ENCODE data around the gene CACNA1I. TPM values are rescaled to one million over a fixed set of nuclear protein-coding genes. Genes with fewer than 3 reads are reported as not detected.

Gene CACNA1I
- total RNA-seq, 1 donor, result not detected

GRCh38 chr22:39718206-39718605, 147.7 kb downstream of the CACNA1I start:
- DNase-seq (ENCODE audit: low read depth), result no peak
- no peak overlapping the region for H3K4me3 ChIP-seq (ENCODE audit: low read depth, low read length)
- TF ChIP-seq CTCF (IDR thresholded peaks at IDR 0.05; ENCODE audit: insufficient read depth, low read depth, low read length), result no peak

- DNase-seq (ENCODE audit: low read depth), result no peak
- TF ChIP-seq CTCF (IDR thresholded peaks at IDR 0.05; ENCODE audit: insufficient read depth, low read depth, low read length), result no peak
- no peak overlapping the region for H3K4me3 ChIP-seq (ENCODE audit: low read depth, low read length)
Measured at GRCh38 chr22:39718921-39719475, 148.4 kb downstream of the CACNA1I start.

GRCh38 chr22:39719559-39720450, 149.3 kb downstream of the CACNA1I start:
- no peak for TF ChIP-seq CTCF (IDR thresholded peaks at IDR 0.05; ENCODE audit: insufficient read depth, low read depth, low read length)
- H3K4me3 ChIP-seq (ENCODE audit: low read depth, low read length), result no peak overlapping the region
- no peak for DNase-seq (ENCODE audit: low read depth)

- TF ChIP-seq CTCF (IDR thresholded peaks at IDR 0.05; ENCODE audit: insufficient read depth, low read depth, low read length), result no peak
- DNase-seq (ENCODE audit: low read depth), result no peak
Measured at GRCh38 chr22:39721206-39722031, 150.9 kb downstream of the CACNA1I start.

GRCh38 chr22:39722032-39722325, 151.4 kb downstream of the CACNA1I start:
- TF ChIP-seq CTCF (IDR thresholded peaks at IDR 0.05; ENCODE audit: insufficient read depth, low read depth, low read length), result no peak
- DNase-seq (ENCODE audit: low read depth), result no peak
- H3K4me3 ChIP-seq (ENCODE audit: low read depth, low read length), result no peak overlapping the region

More at GRCh38 chr22:39721206-39722031, 150.9 kb downstream of the CACNA1I start:
- H3K4me3 ChIP-seq (ENCODE audit: low read depth, low read length), result no peak overlapping the region

GRCh38 chr22:39722501-39722900, 151.9 kb downstream of the CACNA1I start:
- DNase-seq (ENCODE audit: low read depth), result no peak
- no peak for TF ChIP-seq CTCF (IDR thresholded peaks at IDR 0.05; ENCODE audit: insufficient read depth, low read depth, low read length)
- H3K4me3 ChIP-seq (ENCODE audit: low read depth, low read length), result no peak overlapping the region

All from fibroblast of villous mesenchyme (primary cell).